ENCODE data around the gene ARG2. TPM values are rescaled to one million over a fixed set of nuclear protein-coding genes. Genes with fewer than 3 reads are reported as not detected.
"Not testable (repeated sequence)": the region's sequence is repeated elsewhere in the genome, so short reads cannot be mapped to it uniquely, and the experiment has no call there.

The ARG2 gene
- total RNA-seq, 1 donor: 3.9 TPM

DNA sequence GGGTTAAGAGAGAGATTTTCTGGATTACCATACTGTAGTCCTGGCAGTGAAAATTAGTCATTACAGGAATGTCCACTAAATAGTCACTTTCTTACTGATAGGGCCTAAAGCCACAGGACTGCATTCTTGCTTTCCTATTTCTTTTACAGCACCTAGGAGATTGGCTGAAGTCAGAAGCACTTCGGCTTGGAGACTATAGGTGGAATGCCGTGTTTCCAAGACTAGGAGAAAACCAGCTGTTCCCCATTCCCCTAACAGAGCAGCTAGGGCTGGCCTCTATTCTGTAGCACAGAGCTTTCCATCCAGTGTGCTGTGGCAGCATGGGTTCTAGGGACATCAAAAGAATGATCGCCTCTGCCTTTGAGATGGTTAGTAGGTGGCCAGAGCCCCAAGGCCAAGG is 34.7 kb upstream of the ARG2 start:
- H3K4me3 ChIP-seq (ENCODE audit: low read depth, low read length): no peak overlapping the region
- no peak for DNase-seq (ENCODE audit: low read depth)
- TF ChIP-seq, protein P1, sequence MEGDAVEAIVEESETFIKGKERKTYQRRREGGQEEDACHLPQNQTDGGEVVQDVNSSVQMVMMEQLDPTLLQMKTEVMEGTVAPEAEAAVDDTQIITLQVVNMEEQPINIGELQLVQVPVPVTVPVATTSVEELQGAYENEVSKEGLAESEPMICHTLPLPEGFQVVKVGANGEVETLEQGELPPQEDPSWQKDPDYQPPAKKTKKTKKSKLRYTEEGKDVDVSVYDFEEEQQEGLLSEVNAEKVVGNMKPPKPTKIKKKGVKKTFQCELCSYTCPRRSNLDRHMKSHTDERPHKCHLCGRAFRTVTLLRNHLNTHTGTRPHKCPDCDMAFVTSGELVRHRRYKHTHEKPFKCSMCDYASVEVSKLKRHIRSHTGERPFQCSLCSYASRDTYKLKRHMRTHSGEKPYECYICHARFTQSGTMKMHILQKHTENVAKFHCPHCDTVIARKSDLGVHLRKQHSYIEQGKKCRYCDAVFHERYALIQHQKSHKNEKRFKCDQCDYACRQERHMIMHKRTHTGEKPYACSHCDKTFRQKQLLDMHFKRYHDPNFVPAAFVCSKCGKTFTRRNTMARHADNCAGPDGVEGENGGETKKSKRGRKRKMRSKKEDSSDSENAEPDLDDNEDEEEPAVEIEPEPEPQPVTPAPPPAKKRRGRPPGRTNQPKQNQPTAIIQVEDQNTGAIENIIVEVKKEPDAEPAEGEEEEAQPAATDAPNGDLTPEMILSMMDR (IDR thresholded peaks at IDR 0.05; ENCODE audit: insufficient read depth, low read depth, low read length): no peak

DNA sequence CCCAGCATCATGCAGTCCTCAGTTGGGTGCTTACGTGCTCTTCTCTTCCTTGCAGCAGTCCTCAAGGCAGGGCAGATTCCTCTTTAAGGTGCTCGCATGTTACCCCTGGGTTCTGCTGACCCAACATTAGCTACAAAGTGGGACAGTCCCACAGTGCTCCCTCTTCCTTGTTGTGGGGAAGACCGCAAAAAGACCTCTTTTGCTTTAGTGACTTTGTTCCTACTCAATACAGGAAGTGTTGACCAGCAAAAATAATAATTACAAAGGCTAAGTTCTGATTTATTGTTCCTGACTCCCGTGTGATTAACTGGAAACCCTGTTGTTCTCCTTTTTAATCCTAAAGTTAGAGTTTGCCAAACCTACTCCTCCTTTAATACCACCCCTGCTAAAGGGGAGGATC is 33.4 kb upstream of the ARG2 start:
- DNase-seq (ENCODE audit: low read depth): no peak
- TF ChIP-seq, protein P1 (IDR thresholded peaks at IDR 0.05; ENCODE audit: insufficient read depth, low read depth, low read length): no peak
- H3K4me3 ChIP-seq (ENCODE audit: low read depth, low read length): no peak overlapping the region

DNA sequence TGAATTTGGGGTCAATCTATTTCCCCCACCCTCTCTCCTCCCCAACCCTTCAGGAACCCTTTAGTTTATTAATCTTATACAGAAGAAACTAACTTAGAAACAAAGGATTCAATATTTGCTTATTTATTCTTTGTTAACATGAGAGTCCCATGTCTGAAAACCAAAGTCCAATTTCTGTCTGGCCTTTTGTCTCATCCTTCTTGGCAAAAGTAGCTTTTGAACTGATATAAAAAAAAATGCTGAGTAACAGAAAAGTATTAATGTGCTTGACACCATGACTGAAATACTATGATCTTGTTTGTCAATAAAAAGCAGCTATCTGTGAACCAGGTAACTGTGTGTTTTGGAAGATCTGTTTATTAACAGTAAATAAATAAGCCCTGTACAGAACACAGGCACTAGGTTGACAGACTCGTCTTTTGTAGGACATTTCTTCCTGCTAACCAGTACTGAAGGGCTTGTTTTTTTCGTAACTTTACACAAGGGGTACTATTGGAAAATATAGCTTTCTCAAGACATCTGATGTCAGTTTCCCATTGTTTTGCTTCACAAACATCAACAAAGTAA is 30.4 kb upstream of the ARG2 start:
- no peak for DNase-seq (ENCODE audit: low read depth)
- TF ChIP-seq, protein P1 (IDR thresholded peaks at IDR 0.05; ENCODE audit: insufficient read depth, low read depth, low read length): no peak
- H3K4me3 ChIP-seq (ENCODE audit: low read depth, low read length): no peak overlapping the region

DNA sequence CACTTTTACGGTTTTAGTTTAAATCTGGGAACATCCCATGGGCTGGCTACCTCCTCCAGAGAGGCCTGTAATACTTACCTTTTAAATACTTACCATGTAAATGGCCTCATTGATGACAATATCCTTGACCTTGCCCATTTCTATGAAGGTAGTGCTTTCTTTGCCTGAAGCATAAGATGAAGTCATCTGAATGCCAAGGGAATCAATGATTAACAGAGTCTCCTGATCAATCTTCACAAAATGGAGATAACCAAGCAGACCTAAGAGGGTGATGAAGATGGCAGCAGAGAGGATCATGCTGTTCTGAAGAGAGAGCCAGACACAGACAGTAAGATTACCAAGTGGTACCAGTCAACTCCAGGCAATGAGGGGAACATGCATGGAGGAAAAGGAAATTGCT is 26.1 kb upstream of the ARG2 start:
- not testable (repeated sequence) for DNase-seq (ENCODE audit: low read depth); H3K4me3 ChIP-seq (ENCODE audit: low read depth, low read length)

DNA sequence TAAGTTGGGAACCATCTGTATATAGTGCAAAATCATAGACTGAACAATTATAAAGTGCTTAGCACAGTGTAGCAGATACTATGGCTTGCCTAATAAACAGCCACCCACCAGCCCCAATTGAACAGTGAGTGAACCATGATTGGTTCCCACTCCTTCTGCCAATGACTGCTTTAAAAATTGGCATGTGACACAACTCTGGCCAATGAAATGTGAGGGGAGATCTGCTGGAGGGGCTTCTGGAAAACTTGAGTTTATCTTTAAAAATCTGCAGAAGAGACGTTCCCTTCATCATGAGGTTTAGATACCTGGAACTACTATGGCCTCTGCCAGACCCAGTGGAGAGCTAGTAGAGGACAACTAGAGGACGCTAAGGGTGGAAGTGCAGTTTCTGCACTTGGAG is 24.3 kb upstream of the ARG2 start:
- TF ChIP-seq, protein P1 (IDR thresholded peaks at IDR 0.05; ENCODE audit: insufficient read depth, low read depth, low read length): no peak
- DNase-seq (ENCODE audit: low read depth): no peak
- no peak overlapping the region for H3K4me3 ChIP-seq (ENCODE audit: low read depth, low read length)

DNA sequence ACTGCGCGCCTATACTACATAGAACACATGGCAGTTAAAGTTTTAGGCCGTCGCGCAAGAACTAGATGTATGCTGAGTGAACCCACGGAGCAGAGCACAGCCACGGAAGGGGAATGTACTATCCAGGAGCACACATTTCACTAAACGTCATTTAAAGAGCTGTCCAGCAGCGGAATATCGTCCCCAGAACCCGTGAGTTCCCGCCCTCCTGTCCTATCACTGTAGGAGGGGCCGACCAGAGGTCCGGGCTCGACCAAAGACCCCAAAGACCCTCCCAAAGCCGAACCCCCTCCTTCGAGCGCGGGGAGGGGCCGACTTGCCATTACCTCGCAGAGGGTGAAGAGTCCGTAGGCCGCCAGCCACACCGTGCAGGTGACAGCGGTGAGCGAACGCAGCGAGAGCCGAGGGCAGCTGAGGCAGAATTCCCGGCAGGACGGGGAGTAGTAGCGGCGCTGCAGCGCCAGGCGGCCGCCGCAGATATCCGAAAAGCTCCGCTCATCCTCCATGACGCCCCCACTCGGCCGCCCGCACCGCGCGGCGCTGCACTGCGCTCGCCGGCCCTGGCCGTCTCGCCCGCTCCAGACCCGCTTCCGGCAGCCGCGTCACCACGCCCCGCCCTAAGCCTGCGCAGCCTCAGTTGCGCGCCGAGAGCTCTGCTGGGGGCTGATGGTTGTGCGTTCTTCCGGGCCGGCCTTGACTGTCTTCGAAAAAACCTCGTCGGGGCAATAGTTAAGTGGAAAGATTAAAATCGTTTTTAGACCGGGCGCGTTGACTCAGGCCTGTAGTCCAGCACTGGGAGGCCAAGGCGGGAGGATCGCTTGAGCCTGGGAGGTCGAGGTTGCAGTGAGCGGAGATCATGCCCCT is 19.8 kb upstream of the ARG2 start, which contains the start of gene PIGH:
Gene PIGH (minus strand): TSS at position 571 of the 864 bp plus-strand sequence. CDS start 65 bp downstream, at position 506.
- TF ChIP-seq, protein P1 (IDR thresholded peaks at IDR 0.05; ENCODE audit: insufficient read depth, low read depth, low read length): peak; percentile 56
- peak; percentile 86 for DNase-seq (ENCODE audit: low read depth)
- peak within 1 kb of the TSS; percentile 94 for H3K4me3 ChIP-seq (ENCODE audit: low read depth, low read length)

DNA sequence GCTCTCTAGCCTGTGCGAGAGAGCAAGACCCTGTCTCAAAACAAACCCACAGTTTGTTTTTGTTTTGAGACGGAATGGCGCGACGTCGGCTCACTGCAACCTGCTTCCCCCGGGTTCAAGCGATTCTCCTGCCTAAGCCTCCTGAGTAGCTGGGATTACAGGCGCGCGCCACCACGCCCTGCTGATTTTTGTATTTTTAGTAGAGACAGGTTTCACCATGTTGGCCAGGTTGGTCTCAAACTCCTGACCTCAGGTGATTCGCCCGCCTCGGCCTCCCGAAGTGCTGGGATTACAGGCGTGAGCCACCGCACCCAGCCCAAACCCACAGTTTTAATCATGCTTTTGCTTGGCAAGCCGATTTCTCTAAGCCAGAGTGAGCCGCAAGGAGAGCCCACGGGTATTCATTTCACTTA is 19.2 kb upstream of the ARG2 start:
- H3K4me3 ChIP-seq (ENCODE audit: low read depth, low read length): peak overlapping the region; percentile 94
- not testable (repeated sequence) for DNase-seq (ENCODE audit: low read depth)

Measured in fibroblast of villous mesenchyme (primary cell).